GM21723 (cell line): ENCODE measurements around the gene PLEKHO2.

Source experiments
- ATAC-seq: cut with Tn5 transposase; IDR thresholded peaks from one replicate; pipeline ENCODE4 v1.9.1; 2021; ENCODE audit warnings: mild to moderate bottlenecking, moderate library complexity; ENCODE audit not compliant: unreplicated experiment

Gene PLEKHO2

GRCh38 chr15:64855205-64855975 lies 13.7 kb downstream of the PLEKHO2 start:
- ATAC-seq: no peak

- ATAC-seq: no peak
Observed at GRCh38 chr15:64856429-64857145, 14.9 kb downstream of the PLEKHO2 start.

- no peak for ATAC-seq
Observed at GRCh38 chr15:64857421-64857820, 15.7 kb downstream of the PLEKHO2 start.

GRCh38 chr15:64858021-64858575 lies 16.4 kb downstream of the PLEKHO2 start:
- ATAC-seq: no peak

GRCh38 chr15:64859226-64859625 lies 17.5 kb downstream of the PLEKHO2 start:
- no peak for ATAC-seq

- ATAC-seq: no peak
Observed at GRCh38 chr15:64861331-64861730, 19.6 kb downstream of the PLEKHO2 start.

GRCh38 chr15:64861960-64862359 lies 20.2 kb downstream of the PLEKHO2 start:
- no peak for ATAC-seq

GRCh38 chr15:64862408-64862807 lies 20.7 kb downstream of the PLEKHO2 start:
- no peak for ATAC-seq

- no peak for ATAC-seq
Observed at GRCh38 chr15:64864068-64864467, 22.4 kb downstream of the PLEKHO2 start.

- ATAC-seq: no peak
Observed at GRCh38 chr15:64865126-64865997, 23.6 kb downstream of the PLEKHO2 start.

GRCh38 chr15:64865998-64866520 lies 24.3 kb downstream of the PLEKHO2 start:
- no peak for ATAC-seq

GRCh38 chr15:64869501-64869900 lies 27.8 kb downstream of the PLEKHO2 start:
- no peak for ATAC-seq

- ATAC-seq: no peak
Observed at GRCh38 chr15:64870353-64870752, 28.6 kb downstream of the PLEKHO2 start.

GRCh38 chr15:64875641-64876223 lies 34.0 kb downstream of the PLEKHO2 start:
- no peak for ATAC-seq

- ATAC-seq: no peak
Observed at GRCh38 chr15:64877435-64877834, 35.7 kb downstream of the PLEKHO2 start.

GRCh38 chr15:64878705-64879104 lies 37.0 kb downstream of the PLEKHO2 start:
- no peak for ATAC-seq

GRCh38 chr15:64883100-64883581 lies 41.4 kb downstream of the PLEKHO2 start:
- peak; percentile 57 for ATAC-seq

- ATAC-seq: peak; percentile 55
Observed at GRCh38 chr15:64883997-64884511, 42.3 kb downstream of the PLEKHO2 start.

- ATAC-seq: no peak
Observed at GRCh38 chr15:64884679-64885078, 43.0 kb downstream of the PLEKHO2 start.

- ATAC-seq: no peak
Observed at GRCh38 chr15:64888336-64888735, 46.6 kb downstream of the PLEKHO2 start.
